Neural cell (in vitro differentiated cells): ENCODE data around the gene SIGLEC10. TPM values are rescaled to one million over a fixed set of nuclear protein-coding genes. Genes with fewer than 3 reads are reported as not detected.

Experiments used
- H2AFZ ChIP-seq: fragments of 200-600, 300-800 bp; sonication (generic), shearing (Covaris generic); 2 replicates; pipeline ENCODE4 v1.6.0; 2014; ENCODE audit warnings: low read depth, mild to moderate bottlenecking, antibody characterized with exemption, low read length, moderate library complexity
- H3F3A ChIP-seq: fragments of 200-600 bp; shearing (Covaris generic); 2 replicates; pipeline ENCODE4 v1.6.1; 2016; ENCODE audit warnings: mild to moderate bottlenecking, moderate library complexity, mixed read lengths, antibody characterized with exemption, low read length; ENCODE audit not compliant: insufficient read depth, poor library complexity, severe bottlenecking
- H3K27ac ChIP-seq: fragments of 200-600, 300-800 bp; sonication (generic), shearing (Covaris generic); 2 replicates; pipeline ENCODE4 v1.5.1; 2014; ENCODE audit warnings: mild to moderate bottlenecking, low read length, moderate library complexity
- H3K27me3 ChIP-seq: fragments of 300-800, 200-600 bp; sonication (generic), shearing (Covaris generic); 2 replicates; pipeline ENCODE4 v1.6.0; 2014; ENCODE audit warnings: mild to moderate bottlenecking, low read depth, low read length, moderate library complexity; ENCODE audit not compliant: insufficient read depth
- H3K36me3 ChIP-seq: fragments of 300-800, 200-600 bp; sonication (generic), shearing (Covaris generic); 2 replicates; pipeline ENCODE4 v1.5.1; 2014; ENCODE audit warnings: mild to moderate bottlenecking, antibody characterized with exemption, low read length, moderate library complexity; ENCODE audit not compliant: insufficient read depth
- H3K4me2 ChIP-seq: fragments of 300-800, 200-600 bp; sonication (generic), shearing (Covaris generic); 2 replicates; pipeline ENCODE4 v1.6.0; 2014; ENCODE audit warnings: mild to moderate bottlenecking, low read length
- H3K4me3 ChIP-seq: fragments of 300-800, 200-600 bp; sonication (generic), shearing (Covaris generic); 2 replicates; pipeline ENCODE4 v1.5.1; 2014; ENCODE audit warnings: mild to moderate bottlenecking, low read length, moderate library complexity
- H3K79me2 ChIP-seq: fragments of 200-600 bp; shearing (Covaris generic); replicated peaks from 2 replicates; pipeline ENCODE4 v1.6.0; 2014; ENCODE audit warnings: mild to moderate bottlenecking, low read length, moderate library complexity; ENCODE audit not compliant: insufficient read depth
- H3K9ac ChIP-seq: fragments of 300-800, 200-600 bp; sonication (generic), shearing (Covaris generic); 2 replicates; pipeline ENCODE4 v1.6.1; 2016; ENCODE audit warnings: mild to moderate bottlenecking, low read length, mixed read lengths
- H3K9me2 ChIP-seq: fragments of 200-600 bp; shearing (Covaris generic); 2 replicates; pipeline ENCODE4 v1.6.1; 2016; ENCODE audit warnings: mild to moderate bottlenecking, low read length, mixed read lengths; ENCODE audit not compliant: insufficient read depth
- H3K9me3 ChIP-seq: fragments of 200-600, 300-800 bp; sonication (generic), shearing (Covaris generic); 2 replicates; pipeline ENCODE4 v1.6.1; 2016; ENCODE audit warnings: mild to moderate bottlenecking, mixed run types, low read length, moderate library complexity, mixed read lengths
- H4K20me1 ChIP-seq: fragments of 200-600 bp; shearing (Covaris generic); 2 replicates; pipeline ENCODE4 v1.6.1; 2016; ENCODE audit warnings: mild to moderate bottlenecking, mixed run types; ENCODE audit not compliant: insufficient read depth
- EP300 ChIP-seq: fragments of 450-650 bp; conservative IDR thresholded peaks from 2 replicates; pipeline ENCODE4 v1.6.1; 2014; ENCODE audit warnings: antibody characterized with exemption, mild to moderate bottlenecking, moderate library complexity; ENCODE audit not compliant: poor library complexity, severe bottlenecking
- EZH2 ChIP-seq: fragments of 200-600, 300-800 bp; shearing (Covaris generic), sonication (generic); IDR thresholded peaks from 2 replicates; pipeline ENCODE4 v1.6.1; 2014; ENCODE audit warnings: antibody characterized with exemption, low read length, borderline replicate concordance, mild to moderate bottlenecking; ENCODE audit not compliant: insufficient read depth, poor library complexity, severe bottlenecking
- MXI1 ChIP-seq: fragments of 450-650 bp; conservative IDR thresholded peaks from 2 replicates; pipeline ENCODE4 v1.6.1; 2014; ENCODE audit warnings: antibody characterized with exemption, mild to moderate bottlenecking; ENCODE audit not compliant: poor library complexity, severe bottlenecking
- POLR2AphosphoS5 ChIP-seq: IDR thresholded peaks from 2 replicates; pipeline ENCODE4 v1.6.1; 2012
- RAD21 ChIP-seq: fragments of 450-650 bp; conservative IDR thresholded peaks from 2 replicates; pipeline ENCODE4 v1.6.1; 2014; ENCODE audit warnings: antibody characterized with exemption, mild to moderate bottlenecking, moderate library complexity
- SMC3 ChIP-seq: fragments of 450-650 bp; conservative IDR thresholded peaks from 2 replicates; pipeline ENCODE4 v1.6.1; 2014; ENCODE audit warnings: antibody characterized with exemption, mild to moderate bottlenecking, moderate library complexity; ENCODE audit not compliant: poor library complexity
- TAF1 ChIP-seq: IDR thresholded peaks from 2 replicates; pipeline ENCODE4 v1.6.1; 2012; ENCODE audit warnings: low read depth
- polyA plus RNA-seq: library from polyadenylated mRNA; depleted of rRNA; stranded (reverse); fragments of >200 nt; gene quantifications from 2 replicates; pipeline ENCODE4 v1.2.3, GENCODE V29; 2014
- TF ChIP-seq, protein P1 (sequence below): fragments of 450-650 bp; IDR thresholded peaks from 2 replicates; pipeline ENCODE4 v1.5.1; 2014; ENCODE audit warnings: antibody characterized with exemption, mild to moderate bottlenecking, moderate library complexity; ENCODE audit not compliant: poor library complexity, severe bottlenecking
- TF ChIP-seq, protein P2 (sequence below): IDR thresholded peaks from 2 replicates; pipeline ENCODE4 v1.6.1; 2012; ENCODE audit warnings: borderline replicate concordance

The SIGLEC10 gene
- polyA plus RNA-seq, 1 donor from 2014 or later, result not detected

DNA sequence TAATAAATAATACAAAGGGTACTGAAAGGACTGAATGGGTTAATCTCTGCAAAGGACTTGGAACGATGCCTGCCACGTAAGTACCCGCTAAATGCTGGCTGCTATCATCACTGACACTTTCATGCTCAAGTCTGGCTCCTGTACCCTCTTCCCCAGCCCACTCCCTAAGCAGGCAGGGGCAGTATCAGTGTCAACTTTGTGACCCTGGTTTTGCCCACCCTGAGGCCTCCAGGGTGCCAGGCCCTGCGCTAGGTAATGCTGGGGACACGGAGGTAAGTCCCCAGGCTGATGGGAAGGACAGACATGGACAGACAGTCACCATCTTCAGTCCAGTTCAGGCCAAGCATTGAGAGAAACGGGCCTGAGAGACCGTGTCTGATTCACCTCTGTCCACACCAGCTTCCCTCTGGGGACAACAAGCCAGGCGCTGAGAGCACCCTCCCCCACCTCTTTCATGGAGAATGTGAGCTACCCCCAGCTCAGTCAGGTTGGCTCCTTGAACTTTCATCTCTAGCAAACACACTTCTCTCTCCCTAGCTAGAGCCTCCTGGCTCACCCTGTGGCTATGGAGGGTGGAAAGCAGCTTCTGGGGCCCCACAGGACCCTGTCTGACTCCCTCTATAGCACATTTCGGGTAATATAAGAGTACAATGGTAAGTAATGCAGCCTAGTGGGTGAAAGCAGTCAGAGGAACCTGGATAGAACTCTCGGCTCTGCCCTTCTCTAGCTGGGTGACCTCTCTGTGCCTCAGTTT is 52.1 kb downstream of the SIGLEC10 start:
- H3K9me3 ChIP-seq, result no peaks in the 10 kb centered on the region
- no peaks in the 10 kb centered on the region for H4K20me1 ChIP-seq
- peak overlapping the region; percentile 83 for H3K9ac ChIP-seq
- H3F3A ChIP-seq, result peaks cover 5% of the 10 kb centered on the region
- H3K27me3 ChIP-seq, result no peaks in the 10 kb centered on the region
- H3K4me3 ChIP-seq, result peak overlapping the region; percentile 85
- H3K36me3 ChIP-seq, result no peaks in the 10 kb centered on the region
- H2AFZ ChIP-seq, result peak overlapping the region; percentile 73
- H3K79me2 ChIP-seq, result no peaks in the 10 kb centered on the region
- no peaks in the 10 kb centered on the region for H3K9me2 ChIP-seq
- TF ChIP-seq, protein P1, sequence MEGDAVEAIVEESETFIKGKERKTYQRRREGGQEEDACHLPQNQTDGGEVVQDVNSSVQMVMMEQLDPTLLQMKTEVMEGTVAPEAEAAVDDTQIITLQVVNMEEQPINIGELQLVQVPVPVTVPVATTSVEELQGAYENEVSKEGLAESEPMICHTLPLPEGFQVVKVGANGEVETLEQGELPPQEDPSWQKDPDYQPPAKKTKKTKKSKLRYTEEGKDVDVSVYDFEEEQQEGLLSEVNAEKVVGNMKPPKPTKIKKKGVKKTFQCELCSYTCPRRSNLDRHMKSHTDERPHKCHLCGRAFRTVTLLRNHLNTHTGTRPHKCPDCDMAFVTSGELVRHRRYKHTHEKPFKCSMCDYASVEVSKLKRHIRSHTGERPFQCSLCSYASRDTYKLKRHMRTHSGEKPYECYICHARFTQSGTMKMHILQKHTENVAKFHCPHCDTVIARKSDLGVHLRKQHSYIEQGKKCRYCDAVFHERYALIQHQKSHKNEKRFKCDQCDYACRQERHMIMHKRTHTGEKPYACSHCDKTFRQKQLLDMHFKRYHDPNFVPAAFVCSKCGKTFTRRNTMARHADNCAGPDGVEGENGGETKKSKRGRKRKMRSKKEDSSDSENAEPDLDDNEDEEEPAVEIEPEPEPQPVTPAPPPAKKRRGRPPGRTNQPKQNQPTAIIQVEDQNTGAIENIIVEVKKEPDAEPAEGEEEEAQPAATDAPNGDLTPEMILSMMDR, result peak; percentile 18
- no peak for TF ChIP-seq EZH2
- peak overlapping the region; percentile 64 for H3K4me2 ChIP-seq
- peak overlapping the region; percentile 63 for H3K27ac ChIP-seq

DNA sequence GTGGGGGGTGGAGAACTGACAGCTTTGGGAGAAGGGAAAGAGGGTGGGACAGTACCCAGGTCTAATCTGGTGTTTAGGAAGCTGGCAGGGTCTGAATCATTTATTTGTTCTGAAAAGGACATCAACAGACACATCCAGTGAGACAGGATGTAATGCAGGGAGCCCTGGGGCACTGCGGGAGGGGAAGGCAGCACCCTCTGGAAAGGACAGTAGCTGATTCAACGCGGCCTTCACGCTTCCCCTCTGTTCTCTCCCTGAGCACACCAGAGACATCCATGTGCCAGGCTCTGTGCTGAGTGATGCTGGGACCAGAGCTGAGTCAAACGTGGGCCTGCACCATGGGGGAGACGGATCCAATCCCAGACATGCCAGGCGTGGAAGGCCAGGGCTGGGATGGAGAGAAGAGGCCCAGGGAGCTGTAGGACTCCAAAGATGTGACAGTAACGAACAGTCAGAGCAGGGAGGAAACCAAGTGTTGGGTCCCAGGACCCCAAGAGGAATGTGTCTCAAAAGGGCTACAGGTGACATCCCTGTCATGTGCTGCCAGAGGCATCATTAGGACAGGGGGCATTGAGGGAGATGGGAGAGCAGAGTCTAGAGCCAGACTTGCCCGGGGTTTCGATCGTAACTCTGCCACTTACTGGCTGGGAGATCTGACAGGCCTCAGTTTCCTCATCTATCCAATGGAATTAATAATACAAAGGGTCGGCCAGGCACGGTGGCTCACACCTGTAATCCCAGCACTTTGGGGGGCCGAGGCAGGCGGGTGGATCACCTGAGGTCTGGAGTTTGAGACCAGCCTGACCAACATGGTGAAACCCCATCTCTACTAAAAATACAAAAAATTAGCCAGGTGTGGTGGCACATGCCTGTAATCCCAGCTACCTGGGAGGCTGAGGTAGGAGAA is 53.0 kb downstream of the SIGLEC10 start:
- H3K79me2 ChIP-seq, result no peaks in the 10 kb centered on the region
- no peaks in the 10 kb centered on the region for H3K9me3 ChIP-seq
- H3K9ac ChIP-seq, result no peak overlapping the region
- no peaks in the 10 kb centered on the region for H3K36me3 ChIP-seq
- H2AFZ ChIP-seq, result no peak overlapping the region
- no peak for TF ChIP-seq POLR2AphosphoS5
- TF ChIP-seq EP300, result no peak
- no peak for TF ChIP-seq SMC3
- no peak overlapping the region for H3K27ac ChIP-seq
- no peak overlapping the region for H3K4me3 ChIP-seq
- H4K20me1 ChIP-seq, result no peaks in the 10 kb centered on the region
- no peaks in the 10 kb centered on the region for H3K27me3 ChIP-seq
- H3K4me2 ChIP-seq, result no peak overlapping the region
- H3F3A ChIP-seq, result peaks cover 5% of the 10 kb centered on the region
- no peaks in the 10 kb centered on the region for H3K9me2 ChIP-seq

DNA sequence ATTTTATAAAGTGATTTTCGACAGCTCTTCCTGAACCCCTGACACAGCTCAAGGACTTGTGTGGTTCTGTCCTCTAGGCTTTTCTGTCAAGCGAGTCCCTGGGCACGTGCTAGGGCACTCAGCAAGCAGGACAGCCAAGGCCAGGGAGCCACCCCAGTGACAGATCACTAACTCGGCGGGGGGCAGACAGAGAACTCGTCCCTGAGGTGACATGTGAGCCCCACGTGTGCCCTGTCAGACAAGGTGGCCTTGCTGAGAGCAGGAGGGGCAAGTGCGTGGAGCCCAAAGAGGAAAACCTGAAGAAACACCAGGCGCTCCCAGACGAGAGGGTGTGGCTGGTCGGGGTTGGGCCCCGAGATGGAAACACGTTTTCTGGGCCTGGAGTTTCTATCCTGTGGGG is 56.2 kb downstream of the SIGLEC10 start:
- Histone ChIP-seq H3K79me2 (no peaks in the 10 kb centered on the region), H3K4me2 (no peak overlapping the region), H3K36me3 (no peaks in the 10 kb centered on the region), H3K9me2 (no peaks in the 10 kb centered on the region), H3K27ac (no peak overlapping the region), H3F3A (no peaks in the 10 kb centered on the region), H3K27me3 (no peaks in the 10 kb centered on the region), H2AFZ (no peak overlapping the region), H4K20me1 (no peaks in the 10 kb centered on the region), H3K9ac (no peak overlapping the region), H3K9me3 (no peaks in the 10 kb centered on the region), H3K4me3 (no peak overlapping the region)
- TF ChIP-seq, protein P2, sequence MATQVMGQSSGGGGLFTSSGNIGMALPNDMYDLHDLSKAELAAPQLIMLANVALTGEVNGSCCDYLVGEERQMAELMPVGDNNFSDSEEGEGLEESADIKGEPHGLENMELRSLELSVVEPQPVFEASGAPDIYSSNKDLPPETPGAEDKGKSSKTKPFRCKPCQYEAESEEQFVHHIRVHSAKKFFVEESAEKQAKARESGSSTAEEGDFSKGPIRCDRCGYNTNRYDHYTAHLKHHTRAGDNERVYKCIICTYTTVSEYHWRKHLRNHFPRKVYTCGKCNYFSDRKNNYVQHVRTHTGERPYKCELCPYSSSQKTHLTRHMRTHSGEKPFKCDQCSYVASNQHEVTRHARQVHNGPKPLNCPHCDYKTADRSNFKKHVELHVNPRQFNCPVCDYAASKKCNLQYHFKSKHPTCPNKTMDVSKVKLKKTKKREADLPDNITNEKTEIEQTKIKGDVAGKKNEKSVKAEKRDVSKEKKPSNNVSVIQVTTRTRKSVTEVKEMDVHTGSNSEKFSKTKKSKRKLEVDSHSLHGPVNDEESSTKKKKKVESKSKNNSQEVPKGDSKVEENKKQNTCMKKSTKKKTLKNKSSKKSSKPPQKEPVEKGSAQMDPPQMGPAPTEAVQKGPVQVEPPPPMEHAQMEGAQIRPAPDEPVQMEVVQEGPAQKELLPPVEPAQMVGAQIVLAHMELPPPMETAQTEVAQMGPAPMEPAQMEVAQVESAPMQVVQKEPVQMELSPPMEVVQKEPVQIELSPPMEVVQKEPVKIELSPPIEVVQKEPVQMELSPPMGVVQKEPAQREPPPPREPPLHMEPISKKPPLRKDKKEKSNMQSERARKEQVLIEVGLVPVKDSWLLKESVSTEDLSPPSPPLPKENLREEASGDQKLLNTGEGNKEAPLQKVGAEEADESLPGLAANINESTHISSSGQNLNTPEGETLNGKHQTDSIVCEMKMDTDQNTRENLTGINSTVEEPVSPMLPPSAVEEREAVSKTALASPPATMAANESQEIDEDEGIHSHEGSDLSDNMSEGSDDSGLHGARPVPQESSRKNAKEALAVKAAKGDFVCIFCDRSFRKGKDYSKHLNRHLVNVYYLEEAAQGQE, result no peak
- TF ChIP-seq EP300 (no peak), MXI1 (no peak), SMC3 (no peak), POLR2AphosphoS5 (no peak), TAF1 (no peak), EZH2 (no peak), RAD21 (no peak)
- TF ChIP-seq, protein P1, result no peak
